HEK293 (cell line): ENCODE data around the gene POC5.

Experiments used
- CTCF ChIA-PET: fragments of 350-600 bp; formaldehyde crosslinking; extraction: SDS; loops from one replicate; lab custom pipeline; 2021; ENCODE audit warnings: antibody characterized with exemption; lab: Yijun Ruan, JAX
- POLR2A ChIA-PET: fragments of 300-600 bp; formaldehyde crosslinking; extraction: SDS; loops from one replicate; lab custom pipeline; 2020; ENCODE audit warnings: antibody characterized with exemption, inconsistent platforms; lab: Yijun Ruan, JAX
- H3K27ac ChIP-seq: fragments of 200-500 bp; sonication (Bioruptor generic); 2 replicates; pipeline ENCODE4 v1.5.1; 2014; ENCODE audit warnings: low read depth, low read length, control low read depth, inconsistent platforms; ENCODE audit errors: extremely low read depth
- H3K36me3 ChIP-seq, 2 experiments: fragments of 200-500 bp in 1 of 2; sonication (Bioruptor generic) in 1 of 2; 1 replicate in 1 of 2; 2 replicates in 1 of 2; pipeline ENCODE4 v1.5.1; 2014 to 2017; ENCODE audit warnings: inconsistent platforms in 2 of 2, low read length in 2 of 2; ENCODE audit not compliant: control insufficient read depth in 2 of 2, insufficient read depth in 1 of 2
- H3K4me1 ChIP-seq: fragments of 200-500 bp; sonication (Bioruptor generic); 2 replicates; pipeline ENCODE4 v1.5.1; 2014; ENCODE audit warnings: mild to moderate bottlenecking, low read length, inconsistent platforms; ENCODE audit not compliant: control insufficient read depth, insufficient read depth
- H3K4me3 ChIP-seq: 2 replicates; pipeline ENCODE4 v1.5.1; 2011; ENCODE audit warnings: low read depth, mild to moderate bottlenecking, control low read depth, low read length, moderate library complexity
- H3K9me3 ChIP-seq: fragments of 200-500 bp; sonication (Bioruptor generic); 2 replicates; pipeline ENCODE4 v1.5.1; 2014; ENCODE audit warnings: low read depth, low read length, inconsistent platforms; ENCODE audit not compliant: control insufficient read depth, insufficient read depth
- KLF10 ChIP-seq: fragments of 450-650 bp; IDR thresholded peaks from 2 replicates; pipeline ENCODE4 v1.5.1; 2018; ENCODE audit warnings: missing biosample characterization, mild to moderate bottlenecking, missing genetic modification characterization
- MEIS1 ChIP-seq: sonication (generic); formaldehyde crosslinking; IDR thresholded peaks from 2 replicates; pipeline ENCODE4 v1.8.1; 2022; ENCODE audit warnings: missing genetic modification reagents, mild to moderate bottlenecking, borderline replicate concordance
- PRDM6 ChIP-seq: fragments of 450-650 bp; formaldehyde crosslinking; IDR thresholded peaks from 2 replicates; pipeline ENCODE4 v1.5.1; 2017; ENCODE audit warnings: missing biosample characterization, missing genetic modification characterization
- TCF7L2 ChIP-seq: IDR thresholded peaks from 2 replicates; pipeline ENCODE4 v1.6.1; 2011; ENCODE audit warnings: low read depth, mild to moderate bottlenecking, inconsistent platforms, low read length, moderate library complexity, borderline replicate concordance
- ZBTB11 ChIP-seq: fragments of 450-650 bp; formaldehyde crosslinking; conservative IDR thresholded peaks from 2 replicates; pipeline ENCODE4 v1.5.1; 2016; ENCODE audit warnings: low read depth, missing biosample characterization, missing genetic modification characterization
- ZBTB20 ChIP-seq: fragments of 450-650 bp; formaldehyde crosslinking; IDR thresholded peaks from 2 replicates; pipeline ENCODE4 v1.5.1; 2016; ENCODE audit warnings: missing biosample characterization, missing genetic modification characterization
- ZFP3 ChIP-seq: fragments of 450-650 bp; formaldehyde crosslinking; IDR thresholded peaks from 2 replicates; pipeline ENCODE4 v1.5.1; 2016; ENCODE audit warnings: low read depth, missing biosample characterization, missing genetic modification characterization
- ZNF10 ChIP-seq: fragments of 450-650 bp; formaldehyde crosslinking; IDR thresholded peaks from 2 replicates; pipeline ENCODE4 v1.5.1; 2017; ENCODE audit warnings: missing biosample characterization, missing genetic modification characterization
- ZNF513 ChIP-seq: fragments of 450-650 bp; IDR thresholded peaks from 2 replicates; pipeline ENCODE4 v1.5.1; 2018; ENCODE audit warnings: missing biosample characterization, missing genetic modification characterization
- ZNF558 ChIP-seq: fragments of 450-650 bp; formaldehyde crosslinking; IDR thresholded peaks from 2 replicates; pipeline ENCODE4 v1.5.1; 2016; ENCODE audit warnings: missing biosample characterization, missing genetic modification characterization
- ZNF624 ChIP-seq: fragments of 450-650 bp; formaldehyde crosslinking; IDR thresholded peaks from 2 replicates; pipeline ENCODE4 v1.5.1; 2017; ENCODE audit warnings: missing biosample characterization, missing genetic modification characterization
- ZNF654 ChIP-seq: fragments of 450-650 bp; formaldehyde crosslinking; IDR thresholded peaks from 2 replicates; pipeline ENCODE4 v1.5.1; 2016; ENCODE audit warnings: low read depth, missing biosample characterization, missing genetic modification characterization
- ZNF670 ChIP-seq: fragments of 450-650 bp; formaldehyde crosslinking; IDR thresholded peaks from 2 replicates; pipeline ENCODE4 v1.5.1; 2016; ENCODE audit warnings: missing biosample characterization, missing genetic modification characterization, low read depth
- ZNF692 ChIP-seq: fragments of 450-650 bp; formaldehyde crosslinking; IDR thresholded peaks from 2 replicates; pipeline ENCODE4 v1.5.1; 2016; ENCODE audit warnings: missing biosample characterization, missing genetic modification characterization
- ZNF777 ChIP-seq: fragments of 450-650 bp; formaldehyde crosslinking; IDR thresholded peaks from 2 replicates; pipeline ENCODE4 v1.5.1; 2017; ENCODE audit warnings: missing biosample characterization, missing genetic modification characterization, borderline replicate concordance
- ZXDB ChIP-seq: fragments of 450-650 bp; formaldehyde crosslinking; IDR thresholded peaks from 2 replicates; pipeline ENCODE4 v1.5.1; 2016; ENCODE audit warnings: missing biosample characterization, missing genetic modification characterization

The POC5 gene

GRCh38 chr5:75678155-75678554, 39.1 kb downstream of the POC5 start:
- TF ChIP-seq ZNF692 (tag by site-specific recombination) (no peak), KLF10 (no peak), ZNF624 (no peak), ZNF513 (tag by site-specific recombination) (no peak)
- TF ChIP-seq, all 188 proteins: peak for 0
- H3K4me3 ChIP-seq = no peak overlapping the region
- no peak overlapping the region for H3K27ac ChIP-seq
- CTCF ChIA-PET = no interaction called here
- POLR2A ChIA-PET = no interaction called here
- no peaks in the 10 kb centered on the region for H3K4me1 ChIP-seq
- H3K9me3 ChIP-seq = no peaks in the 10 kb centered on the region
- peaks cover 10 to 38% of the 10 kb centered on the region in 2 experiments for H3K36me3 ChIP-seq

GRCh38 chr5:75677607-75678006, 39.6 kb downstream of the POC5 start:
- Histone ChIP-seq H3K4me3 (no peak overlapping the region), H3K9me3 (no peaks in the 10 kb centered on the region), H3K27ac (no peak overlapping the region), H3K36me3 (peaks cover 10 to 39% of the 10 kb centered on the region in 2 experiments), H3K4me1 (no peaks in the 10 kb centered on the region)
- ChIA-PET CTCF (interaction anchor here (0.7 to 0.8 kb wide), 2 partner anchors 339 to 440 kb away, joined by 3 to 4 read pairs; no protein-coding TSS in a partner anchor), POLR2A (no interaction called here)
- TF ChIP-seq ZNF654 (no peak), PRDM6 (tag by site-specific recombination) (0 out of 2 replicates have a peak, but pooled peaks have one; percentile 12)

- CTCF ChIA-PET = interaction anchor here (0.6 to 0.7 kb wide), 2 partner anchors 20 to 92 kb away, joined by 3 read pairs; no protein-coding TSS in a partner anchor
Observed at GRCh38 chr5:75675783-75676182, 41.5 kb downstream of the POC5 start.

More at GRCh38 chr5:75675783-75676182, 41.5 kb downstream of the POC5 start:
- POLR2A ChIA-PET = no interaction called here
- H3K36me3 ChIP-seq = peaks cover 10 to 44% of the 10 kb centered on the region in 2 experiments
- H3K9me3 ChIP-seq = no peaks in the 10 kb centered on the region
- H3K4me3 ChIP-seq = no peak overlapping the region
- no peak overlapping the region for H3K27ac ChIP-seq
- no peaks in the 10 kb centered on the region for H3K4me1 ChIP-seq
- TF ChIP-seq MEIS1 (no peak), ZNF10 (tag by site-specific recombination) (no peak), ZFP3 (tag by site-specific recombination) (no peak), ZBTB11 (tag by site-specific recombination) (no peak), ZXDB (tag by site-specific recombination) (no peak), ZNF558 (tag by site-specific recombination) (no peak), ZBTB20 (no peak), ZNF777 (tag by site-specific recombination) (no peak), TCF7L2 (no peak), ZNF670 (tag by site-specific recombination) (no peak)
